Measurements from ENCODE around the gene KCNMA1. TPM values are rescaled to one million over a fixed set of nuclear protein-coding genes. Genes with fewer than 3 reads are reported as not detected.

The KCNMA1 gene
- total RNA-seq, 2 donors from 2014 or later: 23.2 to 44.5 TPM

DNA sequence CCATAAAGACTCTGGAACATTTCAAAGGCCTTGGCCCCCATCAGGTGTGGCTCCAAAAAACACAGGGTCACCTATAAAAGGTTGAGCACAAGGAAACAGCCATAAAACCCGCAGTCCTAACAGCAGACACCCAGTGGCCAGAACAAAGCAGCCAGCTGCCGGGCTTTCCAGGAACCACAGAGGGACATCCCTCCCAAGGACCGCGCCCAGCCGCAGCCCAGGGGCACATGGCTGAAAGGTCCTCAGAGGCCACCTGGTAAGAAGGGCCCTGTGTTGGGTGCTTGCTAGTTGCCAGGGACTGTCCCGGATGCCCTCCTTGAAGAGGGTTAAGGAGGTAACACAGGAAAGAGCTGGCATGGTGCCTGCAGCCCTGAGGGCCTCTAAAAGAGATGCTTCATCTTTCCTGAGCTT lies 32.7 kb downstream of the KCNMA1 start:
- H3K4me1 ChIP-seq: peaks cover 19% of the 10 kb centered on the region
- TF ChIP-seq, protein P1, sequence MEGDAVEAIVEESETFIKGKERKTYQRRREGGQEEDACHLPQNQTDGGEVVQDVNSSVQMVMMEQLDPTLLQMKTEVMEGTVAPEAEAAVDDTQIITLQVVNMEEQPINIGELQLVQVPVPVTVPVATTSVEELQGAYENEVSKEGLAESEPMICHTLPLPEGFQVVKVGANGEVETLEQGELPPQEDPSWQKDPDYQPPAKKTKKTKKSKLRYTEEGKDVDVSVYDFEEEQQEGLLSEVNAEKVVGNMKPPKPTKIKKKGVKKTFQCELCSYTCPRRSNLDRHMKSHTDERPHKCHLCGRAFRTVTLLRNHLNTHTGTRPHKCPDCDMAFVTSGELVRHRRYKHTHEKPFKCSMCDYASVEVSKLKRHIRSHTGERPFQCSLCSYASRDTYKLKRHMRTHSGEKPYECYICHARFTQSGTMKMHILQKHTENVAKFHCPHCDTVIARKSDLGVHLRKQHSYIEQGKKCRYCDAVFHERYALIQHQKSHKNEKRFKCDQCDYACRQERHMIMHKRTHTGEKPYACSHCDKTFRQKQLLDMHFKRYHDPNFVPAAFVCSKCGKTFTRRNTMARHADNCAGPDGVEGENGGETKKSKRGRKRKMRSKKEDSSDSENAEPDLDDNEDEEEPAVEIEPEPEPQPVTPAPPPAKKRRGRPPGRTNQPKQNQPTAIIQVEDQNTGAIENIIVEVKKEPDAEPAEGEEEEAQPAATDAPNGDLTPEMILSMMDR (IDR thresholded peaks at IDR 0.05): no peak
- H3K27ac ChIP-seq: no peak overlapping the region
- intact Hi-C loops (cut with DNase I): no loop called here
- no peak overlapping the region for H3K9ac ChIP-seq (ENCODE audit: low read depth in 2 of 2, low read length in 2 of 2)
- peak; percentile 84 for DNase-seq
- H3K9me3 ChIP-seq: no peaks in the 10 kb centered on the region
- no peak overlapping the region for H3K4me3 ChIP-seq
- H3K27me3 ChIP-seq: no peaks in the 10 kb centered on the region
- no peaks in the 10 kb centered on the region for H3K36me3 ChIP-seq

DNA sequence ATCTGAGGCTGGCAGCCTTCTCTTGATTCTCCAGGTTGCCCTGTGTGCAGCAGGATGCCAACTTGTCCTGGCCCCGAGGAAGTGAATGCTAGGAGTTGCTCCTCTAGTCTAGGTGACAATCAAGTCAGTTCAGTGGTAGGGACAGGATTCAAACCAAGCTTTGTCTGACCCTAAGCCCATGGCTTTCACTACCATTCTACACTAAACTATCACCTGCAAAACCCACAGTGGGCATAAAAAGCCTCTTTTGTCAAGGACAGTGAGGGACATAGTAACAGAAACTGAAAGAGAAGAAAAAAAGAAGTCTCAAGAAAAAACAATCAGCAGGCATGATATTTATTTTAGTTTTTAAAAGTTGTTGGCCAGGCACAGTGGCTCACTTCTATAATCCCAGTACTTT lies 33.5 kb downstream of the KCNMA1 start:
- intact Hi-C loops (cut with DNase I): no loop called here
- peak overlapping the region; percentile 60 for H3K27ac ChIP-seq

DNA sequence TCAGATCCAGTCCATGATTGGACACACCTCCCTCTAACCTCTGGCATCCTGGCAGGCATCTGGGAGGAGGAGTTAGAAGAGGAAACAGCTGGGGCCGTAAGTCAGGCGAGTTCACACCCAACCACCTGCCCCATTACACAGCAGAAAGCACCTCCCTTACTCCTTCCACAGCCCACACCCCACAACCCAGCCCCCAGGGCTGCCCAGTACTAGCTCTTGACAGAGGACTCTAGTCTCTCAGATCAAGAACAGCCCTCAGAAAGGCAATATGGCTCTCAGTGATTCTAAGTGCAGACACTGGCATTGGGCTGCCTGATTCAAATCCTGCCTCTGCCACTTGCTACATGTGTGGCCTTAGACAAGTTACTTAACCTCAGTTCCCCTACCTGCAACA lies 34.1 kb downstream of the KCNMA1 start:
- intact Hi-C loops (cut with DNase I): no loop called here
- H3K9ac ChIP-seq (ENCODE audit: low read depth in 2 of 2, low read length in 2 of 2): peak overlapping the region in 1 of 2 donors; percentile 55
- H3K27me3 ChIP-seq: no peaks in the 10 kb centered on the region
- DNase-seq: peak; percentile 89
- peaks cover 19% of the 10 kb centered on the region for H3K4me1 ChIP-seq
- no peak overlapping the region for H3K4me3 ChIP-seq
- TF ChIP-seq, protein P1 (IDR thresholded peaks at IDR 0.05): no peak
- no peaks in the 10 kb centered on the region for H3K36me3 ChIP-seq
- H3K9me3 ChIP-seq: no peaks in the 10 kb centered on the region
- peak overlapping the region; percentile 60 for H3K27ac ChIP-seq

More for the DNA sequence above, 33.5 kb downstream of the KCNMA1 start:
- Histone ChIP-seq H3K9me3 (no peaks in the 10 kb centered on the region), H3K4me3 (no peak overlapping the region), H3K4me1 (peaks cover 19% of the 10 kb centered on the region), H3K27me3 (no peaks in the 10 kb centered on the region), H3K9ac (ENCODE audit: low read depth in 2 of 2, low read length in 2 of 2) (peak overlapping the region in 1 of 2 donors; percentile 55), H3K36me3 (no peaks in the 10 kb centered on the region)
- no peak for DNase-seq
- TF ChIP-seq, protein P1 (IDR thresholded peaks at IDR 0.05): no peak

DNA sequence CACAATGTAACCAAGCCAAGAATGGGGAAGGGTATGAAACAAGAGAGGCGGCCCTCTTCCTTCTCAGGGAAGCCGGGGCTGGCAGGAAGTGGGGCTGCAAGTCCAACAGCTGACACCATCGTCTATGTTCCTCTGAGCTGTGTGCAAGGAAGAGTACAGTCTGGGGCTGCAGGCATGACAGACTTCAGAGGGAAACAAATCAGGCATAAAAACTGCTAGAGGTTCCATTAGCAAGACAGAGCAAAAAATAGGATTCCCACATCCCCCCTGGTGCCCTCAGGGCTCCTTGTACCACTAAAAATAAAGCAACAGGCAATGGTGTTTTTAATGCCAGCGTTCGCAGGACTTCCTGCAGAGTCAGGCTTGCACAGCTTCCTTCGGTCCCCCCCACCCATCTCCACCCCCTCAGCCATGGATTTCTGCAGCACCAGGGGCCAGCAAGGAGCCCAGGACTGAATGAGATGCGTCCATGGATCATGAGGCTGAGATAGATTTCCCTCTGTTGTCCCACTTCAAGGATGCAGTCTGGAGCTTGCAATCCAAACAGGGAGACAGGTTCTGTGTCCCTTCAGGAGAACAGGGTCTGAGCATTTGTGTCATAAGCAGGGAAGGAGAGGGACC lies 34.6 kb downstream of the KCNMA1 start:
- intact Hi-C loops (cut with DNase I): no loop called here
- H3K36me3 ChIP-seq: no peaks in the 10 kb centered on the region
- H3K27ac ChIP-seq: peak overlapping the region; percentile 60
- DNase-seq: no peak
- TF ChIP-seq, protein P1 (IDR thresholded peaks at IDR 0.05): no peak
- H3K9ac ChIP-seq (ENCODE audit: low read depth in 2 of 2, low read length in 2 of 2): peak overlapping the region in 1 of 2 donors; percentile 55
- no peaks in the 10 kb centered on the region for H3K9me3 ChIP-seq
- no peak overlapping the region for H3K4me3 ChIP-seq
- H3K27me3 ChIP-seq: no peaks in the 10 kb centered on the region
- H3K4me1 ChIP-seq: peaks cover 19% of the 10 kb centered on the region

DNA sequence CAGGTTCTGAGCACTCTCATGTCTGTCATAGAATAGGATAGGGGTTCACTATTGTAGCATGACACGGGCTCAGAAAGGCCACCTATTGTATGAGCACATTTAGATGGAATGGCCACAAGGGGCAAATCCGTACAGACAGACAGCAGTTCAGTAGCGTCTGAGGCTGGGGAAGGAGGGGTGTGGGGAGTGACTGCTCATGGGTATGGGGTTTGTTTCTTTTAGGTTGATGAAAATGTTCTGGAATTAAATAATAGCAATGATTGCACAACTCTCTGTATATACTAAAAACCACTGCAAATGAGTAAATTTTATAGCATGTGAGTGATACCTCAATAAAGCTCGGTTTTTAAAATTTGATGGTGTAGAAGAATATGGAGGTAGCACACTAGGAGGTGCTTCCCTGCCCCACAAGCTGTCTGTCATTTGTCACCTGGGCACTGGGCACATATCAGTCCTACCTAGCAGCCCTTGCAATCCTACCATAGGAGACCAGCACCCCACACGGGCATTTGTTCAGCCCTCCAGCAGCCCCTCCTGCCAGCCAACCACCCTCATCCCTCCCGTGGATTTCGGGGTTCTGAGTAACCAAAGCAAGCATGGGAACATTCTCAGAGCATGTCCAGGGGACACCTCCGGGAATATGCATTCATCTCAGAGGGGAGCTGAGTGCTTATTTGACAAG lies 35.2 kb downstream of the KCNMA1 start:
- DNase-seq: no peak
- Histone ChIP-seq H3K9ac (ENCODE audit: low read depth in 2 of 2, low read length in 2 of 2) (no peak overlapping the region), H3K9me3 (no peaks in the 10 kb centered on the region), H3K4me3 (no peak overlapping the region), H3K27me3 (no peaks in the 10 kb centered on the region), H3K27ac (no peak overlapping the region), H3K4me1 (peaks cover 19% of the 10 kb centered on the region), H3K36me3 (no peaks in the 10 kb centered on the region)
- TF ChIP-seq, protein P1 (IDR thresholded peaks at IDR 0.05): no peak
- intact Hi-C loops (cut with DNase I): no loop called here
